22Rv1 (cell line): ENCODE data around the gene ABHD12.

Experiments used
- H3K27ac ChIP-seq: fragments of 450-650 bp; 2 replicates; pipeline ENCODE4 v1.5.1; 2017
- CTCF ChIP-seq: fragments of 450-650 bp; IDR thresholded peaks from 2 replicates; pipeline ENCODE4 v1.5.1; 2017; ENCODE audit warnings: mild to moderate bottlenecking
- ZFX ChIP-seq: fragments of 450-650 bp; IDR thresholded peaks from 2 replicates; pipeline ENCODE4 v1.6.1; 2017; ENCODE audit warnings: antibody characterized with exemption, borderline replicate concordance

Gene ABHD12

GRCh38 chr20:25275813-25276532 lies 114.7 kb downstream of the ABHD12 start:
- no peak for TF ChIP-seq CTCF
- no peak for TF ChIP-seq ZFX
- H3K27ac ChIP-seq = no peak overlapping the region

DNA sequence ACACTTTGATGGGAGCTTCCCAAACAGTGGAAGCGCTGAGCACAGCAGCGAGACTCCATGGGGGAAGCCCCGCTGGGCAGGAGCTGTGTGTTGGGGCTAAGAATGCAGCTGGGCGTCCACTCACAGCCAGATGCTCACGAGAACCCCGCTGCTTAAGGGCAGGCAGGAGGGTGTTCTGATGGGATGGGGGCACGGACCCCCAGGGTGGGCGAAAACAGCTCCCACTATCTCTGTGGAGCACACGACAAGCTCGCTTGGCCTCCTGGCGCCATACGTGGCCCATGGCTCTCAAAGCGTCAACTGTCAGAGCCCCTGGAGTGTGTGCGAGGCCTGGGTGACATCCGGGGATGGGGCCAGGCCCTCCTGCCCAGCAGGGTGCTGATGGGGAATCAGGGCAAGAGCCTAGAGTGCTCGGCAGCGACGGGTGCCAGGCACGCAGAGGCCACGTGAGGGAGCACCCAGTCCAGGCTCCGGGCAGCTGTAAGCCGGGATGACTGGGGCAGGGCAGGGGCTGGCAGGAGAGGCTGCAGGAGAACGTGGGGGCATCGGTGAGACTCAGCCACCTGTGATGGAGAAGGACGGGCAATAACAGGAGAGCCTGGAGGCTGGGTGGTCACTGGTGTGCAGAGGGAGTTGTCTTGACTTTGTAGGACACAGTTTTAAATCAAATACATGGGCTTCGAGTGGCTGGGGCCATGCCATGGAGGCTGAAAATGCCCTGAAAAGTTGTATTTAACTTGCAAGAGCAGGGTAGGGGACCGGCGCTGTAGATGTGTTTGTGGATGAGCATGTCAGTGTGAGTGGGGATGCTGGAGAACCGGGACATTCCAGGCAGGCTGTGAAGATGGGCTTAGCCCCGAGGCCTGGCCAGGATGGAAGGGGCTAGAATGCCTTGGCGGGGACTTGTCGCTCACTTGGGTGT lies 115.5 kb downstream of the ABHD12 start:
- no peak overlapping the region for H3K27ac ChIP-seq
- TF ChIP-seq CTCF (no peak), ZFX (no peak)

- TF ChIP-seq CTCF (no peak), ZFX (no peak)
- no peak overlapping the region for H3K27ac ChIP-seq
Observed at GRCh38 chr20:25274481-25274880, 116.2 kb downstream of the ABHD12 start.

- TF ChIP-seq ZFX (no peak), CTCF (no peak)
Observed at GRCh38 chr20:25273541-25274358, 116.9 kb downstream of the ABHD12 start.

DNA sequence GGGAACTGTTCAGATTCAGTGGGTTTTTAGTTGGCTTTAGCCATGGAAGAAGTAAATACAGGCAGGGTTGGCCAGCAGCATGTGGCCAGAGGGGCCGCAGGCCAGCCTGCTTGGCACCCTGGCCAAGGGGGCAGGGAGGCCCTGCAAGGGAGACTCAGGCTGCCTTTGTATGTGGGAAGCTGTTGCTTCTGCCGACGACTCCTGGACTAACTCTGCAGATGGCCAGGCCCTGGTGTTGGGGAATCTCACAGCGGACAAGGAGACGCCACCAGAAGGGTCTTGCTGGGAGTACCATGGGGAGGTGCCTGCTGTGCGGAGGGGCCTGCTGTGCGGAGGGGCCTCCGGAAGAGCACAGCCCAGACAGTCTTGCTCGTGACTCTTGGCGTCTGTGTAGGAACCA lies 117.6 kb downstream of the ABHD12 start:
- TF ChIP-seq ZFX (no peak), CTCF (no peak)

More at GRCh38 chr20:25273541-25274358, 116.9 kb downstream of the ABHD12 start:
- H3K27ac ChIP-seq = no peak overlapping the region

GRCh38 chr20:25272223-25273000 lies 118.2 kb downstream of the ABHD12 start:
- no peak overlapping the region for H3K27ac ChIP-seq

More for the DNA sequence above, 117.6 kb downstream of the ABHD12 start:
- H3K27ac ChIP-seq = no peak overlapping the region

More at GRCh38 chr20:25272223-25273000, 118.2 kb downstream of the ABHD12 start:
- TF ChIP-seq ZFX (no peak), CTCF (no peak)
